ENCODE results near the gene PAFAH2.
A peak's percentile ranks its signal among the peaks of the same experiment; 100 is the strongest.

Gene PAFAH2

GRCh38 chr1:25929016-25929415 is 68.8 kb downstream of the PAFAH2 start:
- DNase-seq (ENCODE audit: low read depth), result no peak

GRCh38 chr1:25927521-25928265 is 70.2 kb downstream of the PAFAH2 start:
- DNase-seq (ENCODE audit: low read depth), result no peak

GRCh38 chr1:25926731-25927496 is 70.9 kb downstream of the PAFAH2 start:
- no peak for DNase-seq (ENCODE audit: low read depth)

GRCh38 chr1:25924454-25924853 is 73.4 kb downstream of the PAFAH2 start:
- no peak for DNase-seq (ENCODE audit: low read depth)

GRCh38 chr1:25922971-25923552 is 74.8 kb downstream of the PAFAH2 start:
- no peak for DNase-seq (ENCODE audit: low read depth)

- DNase-seq (ENCODE audit: low read depth), result peak; percentile 20
These were observed 75.5 kb downstream of the PAFAH2 start for GRCh38 chr1:25922056-25922970.

- DNase-seq (ENCODE audit: low read depth), result no peak
These were observed 79.2 kb downstream of the PAFAH2 start for GRCh38 chr1:25918615-25919014.

- DNase-seq (ENCODE audit: low read depth), result peak; percentile 8
These were observed 79.9 kb downstream of the PAFAH2 start for GRCh38 chr1:25917996-25918395.

GRCh38 chr1:25916460-25916859 is 81.4 kb downstream of the PAFAH2 start:
- DNase-seq (ENCODE audit: low read depth), result no peak

- DNase-seq (ENCODE audit: low read depth), result no peak
These were observed 83.5 kb downstream of the PAFAH2 start for GRCh38 chr1:25914074-25914995.

GRCh38 chr1:25913206-25913605 is 84.7 kb downstream of the PAFAH2 start:
- DNase-seq (ENCODE audit: low read depth), result no peak

- no peak for DNase-seq (ENCODE audit: low read depth)
These were observed 85.6 kb downstream of the PAFAH2 start for GRCh38 chr1:25912076-25912831.

- no peak for DNase-seq (ENCODE audit: low read depth)
These were observed 86.7 kb downstream of the PAFAH2 start for GRCh38 chr1:25911162-25911561.
